Epithelial cell of alveolus of lung (primary cell): ENCODE measurements around the gene ARL5A. TPM values are rescaled to one million over a fixed set of nuclear protein-coding genes. Genes with fewer than 3 reads are reported as not detected.

Experiments
- total RNA-seq: library from RNA; depleted of rRNA; stranded (reverse); fragments of >200 nt; gene quantifications from 2 replicates; pipeline ENCODE4 v1.2.1, GENCODE V29; 2015

Gene ARL5A, protein sequence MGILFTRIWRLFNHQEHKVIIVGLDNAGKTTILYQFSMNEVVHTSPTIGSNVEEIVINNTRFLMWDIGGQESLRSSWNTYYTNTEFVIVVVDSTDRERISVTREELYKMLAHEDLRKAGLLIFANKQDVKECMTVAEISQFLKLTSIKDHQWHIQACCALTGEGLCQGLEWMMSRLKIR
- 25.6 and 42.7 TPM in 2 replicates for total RNA-seq

GRCh38 chr2:151828143-151828889, at the start of gene ARL5A:
Gene ARL5A, minus strand, starts transcription at chr2:151828421. Its CDS starts 245 bp downstream, at chr2:151828176.

Other genes starting within 250 kb of the ARL5A start
- gene NEB, start 93.9 kb downstream of the ARL5A start, total RNA-seq, result 0.91 and 1.9 TPM in 2 replicates